Activated T-cell treated with anti-CD3 and anti-CD28 coated beads, Interleukin-2, amount 50 U/mL, for 24 hours (primary cell): ENCODE data around the gene RBM46.
"Not testable (repeated sequence)": the region's sequence is repeated elsewhere in the genome, so short reads cannot be mapped to it uniquely, and the experiment has no call there.

ENCODE experiments used
- DNase-seq: peaks from one replicate; pipeline ENCODE4 v3.0.0-alpha.2; 2020
- H3K27ac Mint-ChIP-seq: 2 replicates; pipeline ENCODE4 v1.8.0; 2020; ENCODE audit warnings: mild to moderate bottlenecking, mixed read lengths
- H3K27me3 Mint-ChIP-seq: 2 replicates; pipeline ENCODE4 v1.8.0; 2020; ENCODE audit warnings: mixed read lengths
- H3K36me3 Mint-ChIP-seq: 2 replicates; pipeline ENCODE4 v1.8.0; 2020; ENCODE audit warnings: low read depth, mixed read lengths
- H3K4me1 Mint-ChIP-seq: 2 replicates; pipeline ENCODE4 v1.8.0; 2020; ENCODE audit warnings: low read depth, mixed read lengths
- H3K4me3 Mint-ChIP-seq: 2 replicates; pipeline ENCODE4 v1.8.0; 2020; ENCODE audit warnings: mild to moderate bottlenecking, moderate library complexity, mixed read lengths
- H3K9me3 Mint-ChIP-seq: 2 replicates; pipeline ENCODE4 v1.8.0; 2020; ENCODE audit warnings: mixed read lengths

The RBM46 gene

DNA sequence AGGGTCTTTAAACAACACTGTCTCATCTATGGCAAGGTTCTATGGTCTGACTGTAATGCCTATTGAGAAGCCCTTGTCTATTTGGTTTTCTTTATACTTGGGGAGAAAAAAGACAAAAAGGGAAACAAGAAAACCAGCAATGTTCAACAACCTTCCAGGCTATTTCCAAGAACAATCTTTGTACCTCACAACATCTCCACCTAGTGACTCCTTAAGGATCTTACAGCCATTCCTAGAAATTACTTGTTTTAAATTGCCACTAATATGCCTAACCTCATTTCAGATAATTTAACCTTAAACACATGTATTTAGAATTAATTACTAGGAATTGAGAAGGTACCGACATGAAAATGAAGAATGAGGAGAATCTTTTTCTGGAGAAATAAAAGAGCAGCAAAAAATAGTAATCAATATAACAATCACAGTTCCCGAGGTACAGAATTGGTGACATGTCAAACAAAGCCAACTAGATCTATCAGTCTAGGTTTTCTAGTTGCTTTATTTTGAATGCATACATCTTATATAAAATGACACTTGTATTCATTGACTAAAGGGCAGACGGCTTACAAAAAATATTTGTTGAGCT is 1.6 kb upstream of the RBM46 start:
- Mint-ChIP-seq H3K36me3 (no peaks in the 10 kb centered on the region), H3K27ac (no peak overlapping the region), H3K4me1 (no peaks in the 10 kb centered on the region), H3K9me3 (no peaks in the 10 kb centered on the region), H3K27me3 (peaks cover 26% of the 10 kb centered on the region), H3K4me3 (no peak overlapping the region)
- DNase-seq, result no peak

DNA sequence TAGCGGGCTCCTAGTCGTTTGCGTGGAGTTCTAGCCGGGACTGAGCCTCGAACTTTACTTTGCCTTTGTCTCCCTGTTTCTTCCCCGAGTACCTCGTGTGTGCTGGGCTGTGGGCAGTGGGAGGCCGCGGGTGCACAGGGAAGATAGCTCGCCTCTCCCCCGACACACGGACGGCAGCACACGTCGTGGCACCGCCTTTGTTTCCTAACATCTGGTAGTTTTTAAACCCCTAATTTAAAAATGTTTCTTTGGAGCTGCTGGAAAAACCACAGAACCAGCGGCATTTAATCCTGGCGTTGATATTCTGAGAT is 866 bp downstream of the RBM46 start:
- H3K27me3 Mint-ChIP-seq, result peaks cover 26% of the 10 kb centered on the region
- no peak overlapping the region for H3K27ac Mint-ChIP-seq
- no peaks in the 10 kb centered on the region for H3K4me1 Mint-ChIP-seq
- DNase-seq, result no peak
- no peaks in the 10 kb centered on the region for H3K36me3 Mint-ChIP-seq
- no peak overlapping the region for H3K4me3 Mint-ChIP-seq
- H3K9me3 Mint-ChIP-seq, result no peaks in the 10 kb centered on the region

DNA sequence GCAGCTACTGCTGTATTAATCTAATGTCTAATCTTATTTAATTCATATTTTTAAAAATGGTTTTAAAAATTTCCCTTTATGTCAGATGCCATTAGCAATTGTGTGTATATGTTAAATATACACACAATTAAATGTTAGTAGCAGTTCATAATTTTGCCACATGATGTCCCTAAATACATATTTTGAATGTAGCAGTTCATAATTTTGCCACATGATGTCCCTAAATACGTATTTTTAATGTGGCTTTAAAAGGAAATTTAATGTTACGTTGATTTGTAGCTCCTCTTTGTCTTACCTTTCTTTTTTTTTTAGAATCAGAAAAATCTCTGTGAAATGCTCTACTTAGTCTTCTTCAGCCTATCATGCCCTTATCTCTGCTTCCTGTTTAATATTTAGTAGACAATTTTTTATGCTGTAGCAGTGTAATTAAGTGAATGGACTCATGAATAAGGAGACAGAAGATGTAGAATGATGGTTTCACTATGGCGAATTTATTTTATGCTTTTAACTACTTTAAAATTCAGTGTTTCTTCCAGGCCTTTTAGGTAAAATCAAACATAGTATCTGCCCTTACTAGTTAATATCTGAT is 26.1 kb downstream of the RBM46 start:
- no peaks in the 10 kb centered on the region for H3K9me3 Mint-ChIP-seq
- DNase-seq, result no peak
- H3K4me1 Mint-ChIP-seq, result no peaks in the 10 kb centered on the region
- H3K27me3 Mint-ChIP-seq, result no peaks in the 10 kb centered on the region
- no peak overlapping the region for H3K27ac Mint-ChIP-seq
- no peaks in the 10 kb centered on the region for H3K36me3 Mint-ChIP-seq
- no peak overlapping the region for H3K4me3 Mint-ChIP-seq

DNA sequence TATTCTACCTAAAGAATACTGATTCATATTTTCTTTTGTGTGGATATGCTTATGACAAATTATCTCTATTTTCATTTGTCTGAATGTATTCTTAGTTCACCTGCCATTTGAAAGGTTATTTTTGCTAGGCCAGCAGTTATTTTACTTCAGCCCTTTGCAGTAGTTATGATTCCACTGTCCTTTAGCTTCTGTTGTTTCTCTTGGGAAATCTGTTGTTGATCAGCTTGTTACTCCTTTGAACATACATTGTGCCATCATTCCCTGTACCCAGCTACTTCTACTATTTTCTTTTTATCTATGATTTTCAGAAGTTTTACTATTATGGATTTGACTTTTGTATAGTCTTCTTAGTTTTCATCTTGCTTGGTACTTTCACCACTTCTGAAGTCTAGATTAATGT is 37.2 kb downstream of the RBM46 start:
- H3K27me3 Mint-ChIP-seq, result peaks cover 6% of the 10 kb centered on the region
- H3K36me3 Mint-ChIP-seq, result no peaks in the 10 kb centered on the region
- no peak for DNase-seq
- no peaks in the 10 kb centered on the region for H3K9me3 Mint-ChIP-seq
- H3K4me1 Mint-ChIP-seq, result no peaks in the 10 kb centered on the region
- no peak overlapping the region for H3K27ac Mint-ChIP-seq
- no peak overlapping the region for H3K4me3 Mint-ChIP-seq

DNA sequence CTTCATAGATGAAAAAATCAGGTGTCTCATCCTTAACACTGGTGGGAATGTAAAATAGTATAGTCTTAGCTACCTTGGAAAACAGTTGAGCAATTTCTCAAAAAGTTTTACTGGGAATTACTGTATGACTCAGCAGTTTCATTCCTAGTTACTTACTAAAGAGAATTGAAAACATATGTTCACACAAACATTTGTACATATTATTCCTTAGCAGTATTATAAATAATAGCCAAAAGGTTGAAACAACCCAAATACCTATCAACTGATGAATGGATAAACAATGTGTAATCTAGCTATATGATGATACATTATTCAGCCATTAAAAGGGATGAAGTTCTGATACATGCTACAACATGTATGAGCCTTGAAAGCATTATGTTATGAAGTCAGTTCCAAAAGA is 41.7 kb downstream of the RBM46 start:
- Mint-ChIP-seq H3K36me3 (no peaks in the 10 kb centered on the region), H3K27ac (no peak overlapping the region), H3K9me3 (no peaks in the 10 kb centered on the region), H3K4me1 (no peaks in the 10 kb centered on the region), H3K4me3 (no peak overlapping the region), H3K27me3 (peaks cover 6% of the 10 kb centered on the region)
- no peak for DNase-seq

DNA sequence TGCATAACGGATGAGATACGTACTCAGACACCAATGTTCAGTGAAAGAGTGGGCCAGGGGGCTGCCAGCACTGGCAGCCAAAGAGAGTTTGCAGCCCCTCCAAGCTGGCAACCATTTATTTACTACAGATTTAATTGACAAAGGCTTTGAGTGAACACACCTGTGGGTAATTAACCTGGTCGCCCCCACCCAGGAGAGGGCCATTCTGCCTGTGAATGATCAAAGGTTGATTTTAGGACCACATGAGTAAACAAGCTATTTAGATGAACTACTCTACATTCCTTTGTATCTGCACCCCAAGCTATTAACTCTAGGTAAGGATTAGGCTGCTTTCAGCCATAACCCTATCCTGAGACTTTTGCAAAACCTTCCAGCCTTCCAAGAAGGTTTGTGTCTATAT is 55.0 kb downstream of the RBM46 start:
- Mint-ChIP-seq H3K4me3 (no peak overlapping the region), H3K27me3 (peaks cover 4% of the 10 kb centered on the region), H3K9me3 (peaks cover 16% of the 10 kb centered on the region), H3K27ac (no peak overlapping the region), H3K36me3 (no peaks in the 10 kb centered on the region), H3K4me1 (no peaks in the 10 kb centered on the region)
- no peak for DNase-seq

DNA sequence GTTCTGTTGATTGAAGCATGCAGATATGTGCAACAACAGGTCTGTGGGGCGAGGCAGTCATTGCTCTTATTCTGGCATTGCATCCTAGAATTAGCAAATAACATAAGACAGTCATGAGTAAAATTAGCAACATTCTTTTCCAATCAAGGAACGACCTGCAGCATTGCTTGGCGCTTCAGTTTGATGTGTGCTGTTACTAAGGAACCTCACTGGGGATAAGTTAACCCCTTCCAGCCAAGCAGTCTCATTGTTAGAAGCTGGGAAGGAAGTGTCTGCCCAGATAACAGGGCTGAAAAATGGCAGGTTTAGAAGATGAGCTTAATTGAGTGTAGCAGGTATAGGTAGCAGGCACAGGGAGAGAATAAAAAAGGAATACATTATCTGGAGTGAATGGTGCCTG is 55.4 kb downstream of the RBM46 start:
- no peaks in the 10 kb centered on the region for H3K36me3 Mint-ChIP-seq
- H3K9me3 Mint-ChIP-seq, result peaks cover 16% of the 10 kb centered on the region
- peaks cover 4% of the 10 kb centered on the region for H3K27me3 Mint-ChIP-seq
- DNase-seq, result no peak
- no peak overlapping the region for H3K27ac Mint-ChIP-seq
- H3K4me3 Mint-ChIP-seq, result no peak overlapping the region
- H3K4me1 Mint-ChIP-seq, result no peaks in the 10 kb centered on the region

DNA sequence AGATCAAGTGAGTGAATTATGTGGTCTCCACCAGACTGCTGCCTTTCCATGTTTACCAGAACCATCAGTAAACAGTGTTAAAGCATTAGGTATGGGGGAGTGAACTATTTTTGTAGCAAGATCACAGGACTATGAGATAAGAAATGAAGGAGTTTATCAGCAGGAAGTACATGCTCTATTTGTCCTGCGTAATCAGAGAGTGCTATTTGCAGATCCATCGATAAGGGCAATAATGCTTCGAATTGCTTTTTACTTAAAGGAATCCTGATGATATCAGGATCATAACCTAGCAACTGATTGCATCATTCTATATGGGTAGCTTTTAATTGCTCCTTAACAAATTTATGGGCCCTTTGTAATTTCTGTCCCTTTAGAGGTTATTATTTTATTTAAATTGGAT is 57.1 kb downstream of the RBM46 start:
- no peak overlapping the region for H3K27ac Mint-ChIP-seq

DNA sequence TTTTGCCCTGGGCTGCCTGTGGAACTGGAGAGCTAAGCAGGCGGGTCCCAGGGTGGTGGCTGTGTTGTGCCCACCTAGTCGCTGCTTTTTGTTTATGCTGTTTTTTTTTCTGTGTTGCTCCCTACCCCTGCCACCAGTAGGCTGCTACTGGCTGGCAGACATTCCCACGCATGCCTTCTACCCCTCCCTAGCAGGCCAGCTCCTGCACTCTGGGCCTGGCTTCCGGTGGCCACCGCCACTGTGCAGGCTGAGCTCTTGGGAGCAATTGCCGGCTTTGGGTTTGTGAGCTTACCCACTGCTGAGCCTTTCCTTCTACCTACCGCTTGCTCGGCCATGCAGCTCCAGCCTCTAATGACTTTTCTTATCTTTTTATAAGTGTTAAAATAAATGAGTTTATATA is 57.6 kb downstream of the RBM46 start:
- H3K4me1 Mint-ChIP-seq, result no peaks in the 10 kb centered on the region
- no peak overlapping the region for H3K27ac Mint-ChIP-seq
- H3K4me3 Mint-ChIP-seq, result no peak overlapping the region
- no peak for DNase-seq
- no peaks in the 10 kb centered on the region for H3K36me3 Mint-ChIP-seq
- peaks cover 13% of the 10 kb centered on the region for H3K9me3 Mint-ChIP-seq
- peaks cover 6% of the 10 kb centered on the region for H3K27me3 Mint-ChIP-seq

More for the DNA sequence above, 57.1 kb downstream of the RBM46 start:
- H3K36me3 Mint-ChIP-seq, result no peaks in the 10 kb centered on the region
- H3K27me3 Mint-ChIP-seq, result peaks cover 6% of the 10 kb centered on the region
- no peak for DNase-seq
- peaks cover 18% of the 10 kb centered on the region for H3K9me3 Mint-ChIP-seq
- H3K4me3 Mint-ChIP-seq, result no peak overlapping the region
- H3K4me1 Mint-ChIP-seq, result no peaks in the 10 kb centered on the region

DNA sequence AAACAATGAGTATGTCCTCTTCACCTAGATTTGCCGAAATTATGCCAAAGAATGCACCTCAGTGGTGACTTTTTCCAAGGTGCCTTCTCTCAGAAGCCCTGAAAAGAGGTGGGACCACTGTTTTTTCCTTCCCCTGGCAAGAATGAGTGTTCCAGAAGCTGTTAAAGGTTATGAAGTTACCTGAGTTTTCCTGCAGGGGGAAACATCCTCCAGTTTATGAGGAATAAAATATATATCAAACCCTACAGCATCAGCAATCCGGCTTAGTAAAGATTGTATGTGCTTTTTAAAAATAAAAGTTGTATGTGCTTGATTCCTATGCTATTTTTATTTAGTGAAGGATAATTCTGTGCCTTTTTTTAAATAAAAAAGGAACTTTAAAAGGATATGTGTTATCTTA is 73.3 kb downstream of the RBM46 start:
- Mint-ChIP-seq H3K27ac (no peak overlapping the region), H3K9me3 (peaks cover 2% of the 10 kb centered on the region), H3K4me1 (no peaks in the 10 kb centered on the region), H3K36me3 (no peaks in the 10 kb centered on the region), H3K4me3 (no peak overlapping the region), H3K27me3 (peaks cover 6% of the 10 kb centered on the region)
- DNase-seq, result no peak

DNA sequence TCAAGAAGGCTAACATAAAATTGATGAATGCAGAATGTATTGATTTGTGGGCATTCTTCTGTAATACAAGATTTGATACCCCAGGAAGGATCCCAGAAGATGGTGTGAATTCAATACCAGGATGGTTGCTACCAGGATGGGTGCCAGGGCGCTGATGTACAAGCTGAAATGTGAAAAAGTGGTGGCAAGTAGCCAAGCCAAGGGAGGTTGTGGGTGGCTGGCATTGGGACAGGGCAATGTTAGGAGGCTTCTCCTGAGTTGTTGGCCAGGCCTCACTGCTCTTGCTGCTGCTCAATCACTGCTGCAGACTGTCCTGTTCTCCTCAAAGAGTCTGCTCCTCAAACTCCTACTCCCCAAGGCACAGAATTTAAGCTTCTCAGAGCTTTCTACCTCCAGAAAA is 77.1 kb downstream of the RBM46 start:
- Mint-ChIP-seq H3K9me3 (peaks cover 9% of the 10 kb centered on the region), H3K4me3 (no peak overlapping the region), H3K27me3 (no peaks in the 10 kb centered on the region), H3K27ac (no peak overlapping the region), H3K4me1 (no peaks in the 10 kb centered on the region), H3K36me3 (no peaks in the 10 kb centered on the region)
- DNase-seq, result no peak

DNA sequence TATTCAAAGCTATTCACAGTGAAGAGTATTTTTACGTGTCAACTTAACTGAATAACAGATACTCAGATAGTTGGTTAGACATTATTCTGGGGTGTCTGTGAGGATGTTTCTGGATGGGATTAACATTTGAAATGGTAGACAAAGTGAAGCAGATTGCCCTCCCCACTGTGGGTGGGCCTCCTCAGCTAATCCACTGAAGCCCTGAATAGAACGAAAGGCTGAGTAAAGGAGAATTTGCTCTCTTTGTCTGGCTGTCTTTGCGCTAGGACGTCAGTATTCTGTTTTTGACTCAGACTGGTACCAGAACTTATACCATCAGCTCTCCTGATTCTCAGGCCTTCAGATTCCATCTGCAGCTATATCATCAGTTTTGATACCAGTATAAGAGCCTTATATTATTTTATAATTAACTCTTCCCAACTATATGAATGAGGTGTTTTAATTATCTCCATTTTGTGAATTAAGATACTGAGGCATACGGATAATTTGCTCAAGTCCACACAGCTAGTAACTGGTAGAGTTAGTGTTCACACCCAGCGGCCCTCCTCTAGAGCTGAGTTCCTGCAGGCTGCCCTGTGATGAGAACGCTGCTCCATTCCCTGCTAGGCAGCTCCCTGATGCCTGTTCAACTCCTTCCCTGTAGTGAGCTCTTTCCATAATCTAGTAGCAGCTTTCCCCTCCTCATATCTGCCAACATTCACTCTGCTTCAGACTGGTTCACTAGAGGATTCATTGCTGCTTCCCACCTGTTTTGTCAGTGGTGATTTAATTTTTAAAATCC is 87.5 kb downstream of the RBM46 start:
- no peak overlapping the region for H3K4me3 Mint-ChIP-seq
- no peak for DNase-seq
- H3K27ac Mint-ChIP-seq, result no peak overlapping the region
- no peaks in the 10 kb centered on the region for H3K36me3 Mint-ChIP-seq
- no peaks in the 10 kb centered on the region for H3K4me1 Mint-ChIP-seq
- peaks cover 2% of the 10 kb centered on the region for H3K27me3 Mint-ChIP-seq
- peaks cover 23% of the 10 kb centered on the region for H3K9me3 Mint-ChIP-seq

DNA sequence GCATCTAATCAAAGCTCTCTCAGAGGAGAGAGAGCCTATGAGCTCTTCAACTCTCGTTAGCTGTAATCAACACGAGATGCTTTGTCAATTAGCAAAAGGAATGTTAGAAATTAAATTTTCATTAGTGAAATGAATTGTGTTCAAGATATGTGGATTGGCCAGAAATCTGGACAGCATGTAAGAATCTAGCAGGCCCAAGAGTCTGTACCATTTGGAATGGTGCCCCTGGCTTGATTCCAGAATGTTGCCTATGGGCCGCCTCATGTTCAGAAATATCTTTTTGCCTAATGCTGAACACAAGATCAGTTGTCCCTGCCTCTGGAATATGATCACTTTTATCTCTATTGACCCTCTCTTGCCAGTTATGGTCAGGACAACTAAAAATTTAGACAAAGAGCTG is 88.2 kb downstream of the RBM46 start:
- no peak for DNase-seq
- no peaks in the 10 kb centered on the region for H3K36me3 Mint-ChIP-seq
- no peak overlapping the region for H3K4me3 Mint-ChIP-seq
- peaks cover 22% of the 10 kb centered on the region for H3K9me3 Mint-ChIP-seq
- H3K4me1 Mint-ChIP-seq, result no peaks in the 10 kb centered on the region
- H3K27ac Mint-ChIP-seq, result no peak overlapping the region
- H3K27me3 Mint-ChIP-seq, result peaks cover 2% of the 10 kb centered on the region

DNA sequence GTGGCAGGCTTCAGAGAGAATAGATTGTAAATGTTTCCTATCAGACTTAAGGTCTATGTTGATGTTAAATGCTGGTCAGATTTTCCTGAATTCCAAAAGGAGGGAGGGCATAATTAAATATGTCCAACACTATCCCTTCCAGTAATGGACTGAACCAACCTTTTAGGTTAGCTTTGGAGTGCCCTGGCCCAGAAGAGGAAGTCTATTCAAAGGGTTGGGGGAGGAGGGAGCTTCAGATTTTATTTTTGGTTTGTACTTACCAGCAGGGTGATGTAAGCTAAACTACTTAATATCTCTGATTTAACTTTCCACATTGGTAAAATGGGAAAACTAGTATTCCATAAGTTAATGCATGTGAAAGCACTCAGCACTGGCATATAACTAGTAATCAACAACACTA is 91.1 kb downstream of the RBM46 start:
- H3K4me3 Mint-ChIP-seq, result no peak overlapping the region
- no peaks in the 10 kb centered on the region for H3K4me1 Mint-ChIP-seq
- H3K27ac Mint-ChIP-seq, result no peak overlapping the region

DNA sequence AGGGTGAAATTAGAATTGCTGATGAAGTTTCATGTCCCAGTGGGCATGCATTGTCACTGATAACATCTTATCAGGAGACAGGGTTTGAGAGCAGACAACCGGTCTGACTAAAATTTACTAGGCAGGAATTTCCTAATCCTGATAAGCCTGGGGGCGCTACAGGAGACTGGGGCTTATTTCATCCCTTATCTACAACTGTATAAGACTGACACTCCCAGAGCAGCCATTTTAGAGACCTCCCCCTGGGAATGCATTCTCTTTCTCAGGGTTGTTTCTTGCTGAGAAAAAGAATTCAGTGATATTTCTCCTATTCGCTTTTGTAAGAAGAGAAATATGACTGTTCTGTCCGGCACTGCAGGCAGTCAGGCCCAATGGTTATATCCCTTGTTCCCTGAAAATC is 93.0 kb downstream of the RBM46 start:
- H3K36me3 Mint-ChIP-seq, H3K4me3 Mint-ChIP-seq: not testable (repeated sequence)

More for the DNA sequence above, 91.1 kb downstream of the RBM46 start:
- H3K36me3 Mint-ChIP-seq, result no peaks in the 10 kb centered on the region
- H3K27me3 Mint-ChIP-seq, result no peaks in the 10 kb centered on the region
- no peak for DNase-seq
- peaks cover 19% of the 10 kb centered on the region for H3K9me3 Mint-ChIP-seq

More for the DNA sequence above, 93.0 kb downstream of the RBM46 start:
- peaks cover 19% of the 10 kb centered on the region for H3K9me3 Mint-ChIP-seq
- H3K4me1 Mint-ChIP-seq, DNase-seq, H3K27ac Mint-ChIP-seq, H3K27me3 Mint-ChIP-seq: not testable (repeated sequence)
